Cardiac fibroblast (primary cell): ENCODE results near the gene SUPV3L1.

Experiments
- DNase-seq, 2 donors: peaks; one replicate each; pipeline versions ENCODE4 v3.0.0 to v3.0.0-alpha.2; 2010; ENCODE audit warnings: low read depth in 2 of 2
- H3K4me3 ChIP-seq, 2 donors: replicated peaks in 1 of 2; 1 replicate in 1 of 2; 2 replicates in 1 of 2; pipeline ENCODE4 v1.5.1; 2011; ENCODE audit warnings: low read depth in 2 of 2, low read length in 2 of 2, mild to moderate bottlenecking in 2 of 2, moderate library complexity in 1 of 2
- TF ChIP-seq, protein P1 (sequence below): IDR thresholded peaks from one replicate; pipeline ENCODE4 v1.5.1; 2011; ENCODE audit warnings: low read depth, mild to moderate bottlenecking, low read length, inconsistent platforms

Gene SUPV3L1

GRCh38 chr10:69220041-69220451 lies 40.0 kb downstream of the SUPV3L1 start, which contains the start of gene HKDC1:
TSS of gene HKDC1 (plus strand) at chr10:69220332. CDS start at chr10:69220436, 104 bp downstream.
- H3K4me3 ChIP-seq: no peak within 1 kb of the TSS
- TF ChIP-seq, protein P1, sequence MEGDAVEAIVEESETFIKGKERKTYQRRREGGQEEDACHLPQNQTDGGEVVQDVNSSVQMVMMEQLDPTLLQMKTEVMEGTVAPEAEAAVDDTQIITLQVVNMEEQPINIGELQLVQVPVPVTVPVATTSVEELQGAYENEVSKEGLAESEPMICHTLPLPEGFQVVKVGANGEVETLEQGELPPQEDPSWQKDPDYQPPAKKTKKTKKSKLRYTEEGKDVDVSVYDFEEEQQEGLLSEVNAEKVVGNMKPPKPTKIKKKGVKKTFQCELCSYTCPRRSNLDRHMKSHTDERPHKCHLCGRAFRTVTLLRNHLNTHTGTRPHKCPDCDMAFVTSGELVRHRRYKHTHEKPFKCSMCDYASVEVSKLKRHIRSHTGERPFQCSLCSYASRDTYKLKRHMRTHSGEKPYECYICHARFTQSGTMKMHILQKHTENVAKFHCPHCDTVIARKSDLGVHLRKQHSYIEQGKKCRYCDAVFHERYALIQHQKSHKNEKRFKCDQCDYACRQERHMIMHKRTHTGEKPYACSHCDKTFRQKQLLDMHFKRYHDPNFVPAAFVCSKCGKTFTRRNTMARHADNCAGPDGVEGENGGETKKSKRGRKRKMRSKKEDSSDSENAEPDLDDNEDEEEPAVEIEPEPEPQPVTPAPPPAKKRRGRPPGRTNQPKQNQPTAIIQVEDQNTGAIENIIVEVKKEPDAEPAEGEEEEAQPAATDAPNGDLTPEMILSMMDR: no peak
- no peak for DNase-seq

- TF ChIP-seq, protein P1: no peak
- no peak for DNase-seq
- no peak overlapping the region for H3K4me3 ChIP-seq
Observed at GRCh38 chr10:69220507-69220906, 40.5 kb downstream of the SUPV3L1 start.

GRCh38 chr10:69222157-69223027 lies 42.4 kb downstream of the SUPV3L1 start:
- TF ChIP-seq, protein P1: peak; percentile 66
- H3K4me3 ChIP-seq: no peak overlapping the region

DNA sequence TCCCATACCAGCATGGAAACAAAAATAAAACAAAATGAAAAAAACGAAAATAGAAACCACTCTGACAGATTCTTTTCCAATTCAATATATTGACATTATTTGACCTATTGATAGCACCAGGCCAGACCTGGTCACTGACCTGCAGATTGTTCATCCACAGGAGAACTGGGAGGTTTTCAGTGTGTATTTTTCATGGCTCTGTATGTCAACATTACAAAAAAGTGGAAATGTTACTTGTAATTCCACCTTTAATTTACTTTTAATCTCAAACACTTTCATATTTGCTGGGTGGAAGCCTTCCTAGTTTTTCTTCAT lies 43.0 kb downstream of the SUPV3L1 start:
- TF ChIP-seq, protein P1: no peak
- no peak for DNase-seq
- H3K4me3 ChIP-seq: no peak overlapping the region

More at GRCh38 chr10:69222157-69223027, 42.4 kb downstream of the SUPV3L1 start:
- DNase-seq: peak; percentile 74 to 82

GRCh38 chr10:69224862-69225657 lies 45.0 kb downstream of the SUPV3L1 start:
- no peak overlapping the region for H3K4me3 ChIP-seq
- TF ChIP-seq, protein P1: no peak
- peak in 1 of 2 donors; percentile 29 for DNase-seq

DNA sequence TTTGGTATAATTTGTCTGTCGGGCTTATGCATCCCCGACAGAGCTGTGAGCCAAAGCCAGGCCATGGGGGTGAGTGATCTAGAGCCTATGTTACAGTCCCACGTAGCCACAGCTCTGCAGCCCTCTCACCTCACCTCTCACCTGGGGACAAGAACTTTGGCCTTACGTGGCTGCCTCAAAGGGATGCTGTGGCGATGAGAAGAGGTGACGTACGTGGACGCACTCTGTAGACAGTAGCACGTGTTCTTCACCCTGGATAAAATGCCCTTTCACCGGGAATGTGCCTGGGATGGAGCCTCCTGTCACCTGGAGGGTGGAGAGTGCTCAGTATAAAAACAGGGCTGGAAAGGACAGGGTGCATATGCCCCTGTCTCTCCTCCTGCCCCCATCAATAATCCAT lies 45.6 kb downstream of the SUPV3L1 start:
- no peak for DNase-seq
- TF ChIP-seq, protein P1: no peak
- no peak overlapping the region for H3K4me3 ChIP-seq
